CD4-positive, alpha-beta T cell treated with Interleukin-6 for 4 hours (primary cell): ENCODE data around the gene SORL1-AS1.

ENCODE experiments used
- DNase-seq: peaks from one replicate; pipeline ENCODE4 v3.0.0-alpha.2; 2020; ENCODE audit warnings: mixed read lengths

The SORL1-AS1 gene

GRCh38 chr11:121452609-121453150 lies at the start of gene SORL1-AS1:
Gene SORL1-AS1 (minus strand): TSS chr11:121452967.
- peak; percentile 71 for DNase-seq

GRCh38 chr11:121500717-121501116 lies 48.0 kb upstream of the SORL1-AS1 start:
- no peak for DNase-seq

GRCh38 chr11:121500275-121500674 lies 47.5 kb upstream of the SORL1-AS1 start:
- DNase-seq: no peak

- DNase-seq: no peak
Observed at GRCh38 chr11:121499405-121499804, 46.6 kb upstream of the SORL1-AS1 start.

- DNase-seq: no peak
Observed at GRCh38 chr11:121497176-121497998, 44.6 kb upstream of the SORL1-AS1 start.

GRCh38 chr11:121494355-121495099 lies 41.8 kb upstream of the SORL1-AS1 start:
- DNase-seq: peak; percentile 56

GRCh38 chr11:121489823-121490222 lies 37.1 kb upstream of the SORL1-AS1 start:
- DNase-seq: no peak

GRCh38 chr11:121488641-121489040 lies 35.9 kb upstream of the SORL1-AS1 start:
- DNase-seq: no peak

GRCh38 chr11:121488170-121488569 lies 35.4 kb upstream of the SORL1-AS1 start:
- no peak for DNase-seq

GRCh38 chr11:121487191-121487590 lies 34.4 kb upstream of the SORL1-AS1 start:
- no peak for DNase-seq

GRCh38 chr11:121486054-121486453 lies 33.3 kb upstream of the SORL1-AS1 start:
- no peak for DNase-seq

- no peak for DNase-seq
Observed at GRCh38 chr11:121485216-121485615, 32.4 kb upstream of the SORL1-AS1 start.

- no peak for DNase-seq
Observed at GRCh38 chr11:121483805-121484480, 31.2 kb upstream of the SORL1-AS1 start.

- DNase-seq: peak; percentile 80
Observed at GRCh38 chr11:121482231-121483129, 29.7 kb upstream of the SORL1-AS1 start.

- peak; percentile 63 for DNase-seq
Observed at GRCh38 chr11:121481484-121482230, 28.9 kb upstream of the SORL1-AS1 start.

GRCh38 chr11:121479698-121480238 lies 27.0 kb upstream of the SORL1-AS1 start:
- no peak for DNase-seq

GRCh38 chr11:121478895-121479697 lies 26.3 kb upstream of the SORL1-AS1 start:
- no peak for DNase-seq

- DNase-seq: no peak
Observed at GRCh38 chr11:121478226-121478894, 25.6 kb upstream of the SORL1-AS1 start.

- peak; percentile 31 for DNase-seq
Observed at GRCh38 chr11:121476379-121477032, 23.7 kb upstream of the SORL1-AS1 start.
